WTC11 (cell line): Measurements from ENCODE around the gene MT2A. TPM values are rescaled to one million over a fixed set of nuclear protein-coding genes. Genes with fewer than 3 reads are reported as not detected.
"Not testable (repeated sequence)": the region's sequence is repeated elsewhere in the genome, so short reads cannot be mapped to it uniquely, and the experiment has no call there.

Experiments used
- ATAC-seq: fragments of 200-7000 bp; cut with Tn5 transposase; 2 replicates; pipeline ENCODE4 v1.10.0; 2021; ENCODE audit warnings: mild to moderate bottlenecking, moderate library complexity
- CTCF ChIA-PET: fragments of 300-600 bp; sonication (Branson Sonifier 250); formaldehyde crosslinking; loops from one replicate; lab custom pipeline; 2021; ENCODE audit warnings: antibody characterized with exemption; lab: Charles Lee
- POLR2A ChIA-PET: fragments of 350-600 bp; sonication (Branson Sonifier 250); formaldehyde crosslinking; loops from one replicate; lab custom pipeline; 2021; ENCODE audit warnings: antibody characterized with exemption; lab: Charles Lee
- DNase-seq: peaks from one replicate; pipeline ENCODE4 v3.0.0; 2021; ENCODE audit warnings: low spot score
- H3K27ac Mint-ChIP-seq: 2 replicates; pipeline ENCODE4 v1.8.0; 2021; ENCODE audit warnings: mixed read lengths
- H3K27me3 Mint-ChIP-seq: 2 replicates; pipeline ENCODE4 v1.8.0; 2021; ENCODE audit warnings: low read depth, mild to moderate bottlenecking, moderate library complexity, mixed read lengths
- H3K36me3 Mint-ChIP-seq: 2 replicates; pipeline ENCODE4 v1.8.0; 2021; ENCODE audit warnings: mixed read lengths
- H3K4me1 Mint-ChIP-seq: 2 replicates; pipeline ENCODE4 v1.8.0; 2022; ENCODE audit warnings: mixed read lengths
- H3K4me3 Mint-ChIP-seq: 2 replicates; pipeline ENCODE4 v1.8.0; 2021; ENCODE audit warnings: mild to moderate bottlenecking, moderate library complexity, mixed read lengths
- H3K9me3 Mint-ChIP-seq: 2 replicates; pipeline ENCODE4 v1.8.0; 2021; ENCODE audit warnings: mixed read lengths
- ATF1 ChIP-seq: sonication (generic); formaldehyde crosslinking; IDR thresholded peaks from 2 replicates; pipeline ENCODE4 v1.8.1; 2023; ENCODE audit warnings: mild to moderate bottlenecking, moderate library complexity, missing genetic modification reagents
- CREB1 ChIP-seq: sonication (generic); formaldehyde crosslinking; IDR thresholded peaks from 2 replicates; pipeline ENCODE4 v1.8.0; 2023; ENCODE audit warnings: mild to moderate bottlenecking, missing genetic modification reagents
- FOXJ3 ChIP-seq: sonication (generic); formaldehyde crosslinking; IDR thresholded peaks from 2 replicates; pipeline ENCODE4 v1.9.0; 2021; ENCODE audit warnings: missing genetic modification reagents, mild to moderate bottlenecking, borderline replicate concordance
- IRF2 ChIP-seq: sonication (generic); formaldehyde crosslinking; IDR thresholded peaks from 2 replicates; pipeline ENCODE4 v1.8.0; 2022; ENCODE audit warnings: low read depth, missing genetic modification reagents, borderline replicate concordance
- JAZF1 ChIP-seq: fragments of 250-450 bp; sonication (Bioruptor Pico); IDR thresholded peaks from 2 replicates; pipeline ENCODE4 v1.9.0; 2021; ENCODE audit warnings: moderate library complexity, mild to moderate bottlenecking, inconsistent platforms
- JUN ChIP-seq: sonication (generic); formaldehyde crosslinking; IDR thresholded peaks from 2 replicates; pipeline ENCODE4 v1.8.0; 2023; ENCODE audit warnings: mild to moderate bottlenecking, missing genetic modification reagents
- NFE2L1 ChIP-seq: sonication (generic); formaldehyde crosslinking; IDR thresholded peaks from 2 replicates; pipeline ENCODE4 v1.8.1; 2023; ENCODE audit warnings: missing genetic modification reagents
- PRRX2 ChIP-seq: fragments of 250-450 bp; sonication (Bioruptor Pico); IDR thresholded peaks from 2 replicates; pipeline ENCODE4 v1.8.0; 2021; ENCODE audit warnings: mild to moderate bottlenecking
- RELA ChIP-seq: sonication (generic); formaldehyde crosslinking; IDR thresholded peaks from 2 replicates; pipeline ENCODE4 v1.8.1; 2022; ENCODE audit warnings: missing genetic modification reagents, mild to moderate bottlenecking, borderline replicate concordance
- RORB ChIP-seq: fragments of 250-450 bp; sonication (Bioruptor Pico); IDR thresholded peaks from 2 replicates; pipeline ENCODE4 v1.9.0; 2021; ENCODE audit warnings: mild to moderate bottlenecking
- TCF7 ChIP-seq: sonication (generic); formaldehyde crosslinking; IDR thresholded peaks from 2 replicates; pipeline ENCODE4 v1.8.0; 2022; ENCODE audit warnings: mild to moderate bottlenecking, low read depth, missing genetic modification reagents, moderate library complexity
- TEAD4 ChIP-seq: sonication (generic); formaldehyde crosslinking; IDR thresholded peaks from 2 replicates; pipeline ENCODE4 v1.8.0; 2022; ENCODE audit warnings: mild to moderate bottlenecking, missing genetic modification reagents
- ZNF138 ChIP-seq: sonication (generic); formaldehyde crosslinking; conservative IDR thresholded peaks from 2 replicates; pipeline ENCODE4 v1.8.1; 2022; ENCODE audit warnings: mild to moderate bottlenecking, moderate library complexity, missing genetic modification reagents
- total RNA-seq: library from RNA; stranded (reverse); gene quantifications from 3 replicates; pipeline ENCODE4 v1.2.3, GENCODE V29; 2021
- TF ChIP-seq, protein P1 (sequence below): sonication (generic); formaldehyde crosslinking; IDR thresholded peaks from 2 replicates; pipeline ENCODE4 v1.8.1; 2022; ENCODE audit warnings: mild to moderate bottlenecking, missing genetic modification reagents, moderate library complexity, borderline replicate concordance
- TF ChIP-seq, protein P2 (sequence below): sonication (generic); formaldehyde crosslinking; IDR thresholded peaks from 2 replicates; pipeline ENCODE4 v1.8.1; 2023; ENCODE audit warnings: mild to moderate bottlenecking, missing genetic modification reagents
- TF ChIP-seq, protein P3 (sequence below): sonication (generic); formaldehyde crosslinking; IDR thresholded peaks from 2 replicates; pipeline ENCODE4 v1.8.0; 2023; ENCODE audit warnings: mild to moderate bottlenecking, missing genetic modification reagents
- TF ChIP-seq, protein P4 (sequence below): sonication (generic); formaldehyde crosslinking; conservative IDR thresholded peaks from 2 replicates; pipeline ENCODE4 v1.8.1; 2022; ENCODE audit warnings: mild to moderate bottlenecking, missing genetic modification reagents
- TF ChIP-seq, protein P5 (sequence below): sonication (generic); formaldehyde crosslinking; IDR thresholded peaks from 2 replicates; pipeline ENCODE4 v1.8.0; 2023; ENCODE audit warnings: missing genetic modification reagents
- TF ChIP-seq, protein P6 (sequence below): sonication (generic); formaldehyde crosslinking; IDR thresholded peaks from 2 replicates; pipeline ENCODE4 v1.8.0; 2022; ENCODE audit warnings: mild to moderate bottlenecking, missing genetic modification reagents

MT2A gene
- total RNA-seq, 1 experiment from 2014 or later: 139 TPM

DNA sequence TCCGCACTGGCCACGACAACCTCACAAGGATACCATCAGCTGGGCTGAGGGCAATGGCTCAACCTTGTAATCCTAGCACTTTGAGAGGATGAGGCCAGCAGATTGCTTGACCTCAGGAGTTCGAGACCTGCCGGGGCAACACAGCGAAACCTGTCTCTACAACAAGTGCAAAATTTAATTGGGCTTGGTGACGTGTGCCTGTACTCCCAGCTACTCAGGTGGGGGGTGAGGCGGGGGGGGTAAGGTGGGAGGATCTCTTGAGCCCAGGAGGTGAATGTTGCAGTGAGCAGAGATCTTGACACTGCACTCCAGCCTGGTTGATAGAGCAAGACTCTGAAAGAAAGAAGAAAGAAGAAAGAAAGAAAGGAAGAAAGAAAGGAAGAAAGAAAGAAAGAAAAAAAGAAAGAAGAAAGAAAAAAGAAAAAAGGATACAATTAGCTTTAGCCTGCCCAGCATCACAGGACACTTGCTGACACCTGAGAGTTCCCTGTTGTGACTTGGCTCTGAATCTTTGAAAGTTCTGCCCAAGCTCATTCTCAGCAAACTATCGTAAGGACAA lies 12.0 kb downstream of the MT2A start (continued):
- TF ChIP-seq, protein P1, sequence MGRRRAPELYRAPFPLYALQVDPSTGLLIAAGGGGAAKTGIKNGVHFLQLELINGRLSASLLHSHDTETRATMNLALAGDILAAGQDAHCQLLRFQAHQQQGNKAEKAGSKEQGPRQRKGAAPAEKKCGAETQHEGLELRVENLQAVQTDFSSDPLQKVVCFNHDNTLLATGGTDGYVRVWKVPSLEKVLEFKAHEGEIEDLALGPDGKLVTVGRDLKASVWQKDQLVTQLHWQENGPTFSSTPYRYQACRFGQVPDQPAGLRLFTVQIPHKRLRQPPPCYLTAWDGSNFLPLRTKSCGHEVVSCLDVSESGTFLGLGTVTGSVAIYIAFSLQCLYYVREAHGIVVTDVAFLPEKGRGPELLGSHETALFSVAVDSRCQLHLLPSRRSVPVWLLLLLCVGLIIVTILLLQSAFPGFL: no peak
- TF ChIP-seq JAZF1 (CRISPR knock-in tag): no peak
- no peak for TF ChIP-seq TEAD4 (CRISPR knock-in tag)
- TF ChIP-seq PRRX2: no peak
- TF ChIP-seq FOXJ3: no peak
- TF ChIP-seq, protein P2, sequence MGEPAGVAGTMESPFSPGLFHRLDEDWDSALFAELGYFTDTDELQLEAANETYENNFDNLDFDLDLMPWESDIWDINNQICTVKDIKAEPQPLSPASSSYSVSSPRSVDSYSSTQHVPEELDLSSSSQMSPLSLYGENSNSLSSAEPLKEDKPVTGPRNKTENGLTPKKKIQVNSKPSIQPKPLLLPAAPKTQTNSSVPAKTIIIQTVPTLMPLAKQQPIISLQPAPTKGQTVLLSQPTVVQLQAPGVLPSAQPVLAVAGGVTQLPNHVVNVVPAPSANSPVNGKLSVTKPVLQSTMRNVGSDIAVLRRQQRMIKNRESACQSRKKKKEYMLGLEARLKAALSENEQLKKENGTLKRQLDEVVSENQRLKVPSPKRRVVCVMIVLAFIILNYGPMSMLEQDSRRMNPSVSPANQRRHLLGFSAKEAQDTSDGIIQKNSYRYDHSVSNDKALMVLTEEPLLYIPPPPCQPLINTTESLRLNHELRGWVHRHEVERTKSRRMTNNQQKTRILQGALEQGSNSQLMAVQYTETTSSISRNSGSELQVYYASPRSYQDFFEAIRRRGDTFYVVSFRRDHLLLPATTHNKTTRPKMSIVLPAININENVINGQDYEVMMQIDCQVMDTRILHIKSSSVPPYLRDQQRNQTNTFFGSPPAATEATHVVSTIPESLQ (CRISPR knock-in tag): no peak
- TF ChIP-seq, protein P3, sequence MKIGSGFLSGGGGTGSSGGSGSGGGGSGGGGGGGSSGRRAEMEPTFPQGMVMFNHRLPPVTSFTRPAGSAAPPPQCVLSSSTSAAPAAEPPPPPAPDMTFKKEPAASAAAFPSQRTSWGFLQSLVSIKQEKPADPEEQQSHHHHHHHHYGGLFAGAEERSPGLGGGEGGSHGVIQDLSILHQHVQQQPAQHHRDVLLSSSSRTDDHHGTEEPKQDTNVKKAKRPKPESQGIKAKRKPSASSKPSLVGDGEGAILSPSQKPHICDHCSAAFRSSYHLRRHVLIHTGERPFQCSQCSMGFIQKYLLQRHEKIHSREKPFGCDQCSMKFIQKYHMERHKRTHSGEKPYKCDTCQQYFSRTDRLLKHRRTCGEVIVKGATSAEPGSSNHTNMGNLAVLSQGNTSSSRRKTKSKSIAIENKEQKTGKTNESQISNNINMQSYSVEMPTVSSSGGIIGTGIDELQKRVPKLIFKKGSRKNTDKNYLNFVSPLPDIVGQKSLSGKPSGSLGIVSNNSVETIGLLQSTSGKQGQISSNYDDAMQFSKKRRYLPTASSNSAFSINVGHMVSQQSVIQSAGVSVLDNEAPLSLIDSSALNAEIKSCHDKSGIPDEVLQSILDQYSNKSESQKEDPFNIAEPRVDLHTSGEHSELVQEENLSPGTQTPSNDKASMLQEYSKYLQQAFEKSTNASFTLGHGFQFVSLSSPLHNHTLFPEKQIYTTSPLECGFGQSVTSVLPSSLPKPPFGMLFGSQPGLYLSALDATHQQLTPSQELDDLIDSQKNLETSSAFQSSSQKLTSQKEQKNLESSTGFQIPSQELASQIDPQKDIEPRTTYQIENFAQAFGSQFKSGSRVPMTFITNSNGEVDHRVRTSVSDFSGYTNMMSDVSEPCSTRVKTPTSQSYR (CRISPR knock-in tag): no peak
- no peak for TF ChIP-seq CREB1 (CRISPR knock-in tag)

DNA sequence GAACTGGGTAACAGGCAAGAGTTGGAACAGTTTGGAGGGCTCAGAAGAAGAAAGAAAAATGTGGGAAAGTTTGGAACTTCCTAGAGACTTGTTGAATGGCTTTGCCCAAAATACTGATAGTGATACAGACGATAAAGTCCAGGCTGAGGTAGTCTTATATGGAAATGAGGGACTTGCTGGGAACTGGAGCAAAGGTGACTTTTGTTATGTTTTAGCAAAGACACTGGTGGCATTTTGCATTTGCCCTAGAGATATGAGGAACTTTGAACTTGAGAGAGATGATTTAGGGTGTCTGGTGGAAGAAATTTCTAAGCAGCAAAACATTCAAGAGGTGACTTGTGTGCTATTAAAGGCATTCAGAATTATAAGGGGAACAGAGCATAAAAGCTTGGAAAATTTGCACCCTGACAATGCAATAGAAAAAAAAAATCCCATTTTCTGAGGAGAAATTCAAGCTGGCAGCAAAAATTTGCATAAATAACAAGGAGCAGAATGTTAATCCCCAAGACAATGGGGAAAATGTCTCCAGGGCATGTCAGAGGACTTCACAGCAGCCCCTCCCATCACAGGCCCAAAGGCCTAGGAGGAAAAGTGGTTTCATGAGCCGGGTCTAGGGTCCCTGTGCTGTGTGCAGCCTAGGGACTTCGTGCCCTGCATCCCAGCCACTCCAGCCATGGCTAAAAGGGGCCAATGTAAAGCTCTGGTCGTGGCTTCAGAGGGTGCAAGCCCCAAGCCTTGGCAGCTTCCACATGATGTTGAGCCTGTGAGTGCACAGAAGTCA lies 13.5 kb downstream of the MT2A start:
- H3K9me3 Mint-ChIP-seq: not testable (repeated sequence)

DNA sequence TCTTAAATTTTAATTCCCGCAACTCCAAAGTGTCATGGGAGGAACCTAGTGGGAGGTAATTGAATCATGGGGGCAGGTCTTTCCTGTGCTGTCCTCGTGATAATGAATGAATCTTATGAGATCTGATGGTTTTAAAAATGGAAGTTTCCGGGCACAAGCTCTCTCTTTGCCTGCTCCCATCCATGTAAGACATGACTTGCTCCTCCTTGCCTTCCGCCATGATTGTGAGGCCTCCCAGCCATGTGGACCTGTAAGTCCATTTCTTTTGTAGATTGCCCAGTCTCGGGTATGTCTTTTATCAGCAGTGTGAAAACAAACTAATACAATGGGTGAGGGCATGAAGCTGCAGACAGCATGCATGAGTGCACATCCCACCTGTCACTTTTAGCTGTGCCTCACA lies 14.8 kb downstream of the MT2A start:
- not testable (repeated sequence) for H3K9me3 Mint-ChIP-seq, DNase-seq, H3K27ac Mint-ChIP-seq, ATAC-seq, H3K36me3 Mint-ChIP-seq, H3K4me3 Mint-ChIP-seq
- ChIA-PET POLR2A (interaction anchor here (0.5 to 0.7 kb wide), 2 partner anchors 10 to 45 kb away, joined by 3 read pairs; no protein-coding TSS in a partner anchor), CTCF (interaction anchor here (0.8 kb wide), 1 partner anchor 53 kb away, joined by 3 read pairs; no protein-coding TSS in a partner anchor)
- H3K4me1 Mint-ChIP-seq: peaks cover 59% of the 10 kb centered on the region
- peaks cover 98% of the 10 kb centered on the region for H3K27me3 Mint-ChIP-seq

More for the DNA sequence above, 13.5 kb downstream of the MT2A start:
- Mint-ChIP-seq H3K27me3 (peaks cover 98% of the 10 kb centered on the region), H3K4me1 (peaks cover 62% of the 10 kb centered on the region), H3K4me3 (peak overlapping the region; percentile 1; the same call in 1 of the 2 replicates)
- DNase-seq, POLR2A ChIA-PET, H3K36me3 Mint-ChIP-seq, ATAC-seq, H3K27ac Mint-ChIP-seq: not testable (repeated sequence)
- CTCF ChIA-PET: interaction anchor here (1.0 to 1.5 kb wide), 2 partner anchors 21 to 106 kb away, joined by 3 to 4 read pairs; no protein-coding TSS in a partner anchor

DNA sequence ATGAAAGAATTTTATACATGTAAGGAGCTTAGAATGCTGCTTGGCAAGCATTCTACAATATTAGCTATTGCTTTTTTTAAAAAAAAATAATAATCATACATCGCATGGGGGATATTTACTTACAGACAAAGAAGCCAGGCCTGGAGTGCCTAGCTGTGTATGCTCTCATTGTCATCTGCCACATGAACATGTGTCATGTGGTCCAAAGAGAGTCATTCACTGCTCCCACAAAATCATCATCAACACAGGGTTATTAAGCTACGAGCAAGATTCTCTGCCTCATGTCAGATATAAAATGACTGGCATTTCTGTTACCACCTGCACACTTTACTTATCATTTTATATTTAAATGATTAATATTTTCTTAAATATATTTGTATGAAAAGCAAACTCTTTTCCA lies 15.3 kb downstream of the MT2A start:
- no peak overlapping the region for H3K27ac Mint-ChIP-seq
- H3K27me3 Mint-ChIP-seq: peaks cover 98% of the 10 kb centered on the region
- peaks cover 2% of the 10 kb centered on the region; the same call in 1 of the 2 replicates for H3K36me3 Mint-ChIP-seq
- peaks cover 8% of the 10 kb centered on the region; the same call in 1 of the 2 replicates for H3K9me3 Mint-ChIP-seq
- ChIA-PET CTCF (interaction anchor here (0.8 to 2.4 kb wide), 2 partner anchors 20 to 52 kb away, joined by 3 to 6 read pairs; no protein-coding TSS in a partner anchor), POLR2A (interaction anchor here (0.5 to 4.9 kb wide), 3 partner anchors 10 to 46 kb away, joined by 3 to 68 read pairs (median 3); partner anchors contain the start of gene MT2A)
- peaks cover 55% of the 10 kb centered on the region for H3K4me1 Mint-ChIP-seq
- ATAC-seq (no peak), DNase-seq (no peak)
- no peak overlapping the region for H3K4me3 Mint-ChIP-seq
- no peak for TF ChIP-seq IRF2 (CRISPR knock-in tag)
- no peak for TF ChIP-seq CREB1 (CRISPR knock-in tag)
- TF ChIP-seq, protein P4, sequence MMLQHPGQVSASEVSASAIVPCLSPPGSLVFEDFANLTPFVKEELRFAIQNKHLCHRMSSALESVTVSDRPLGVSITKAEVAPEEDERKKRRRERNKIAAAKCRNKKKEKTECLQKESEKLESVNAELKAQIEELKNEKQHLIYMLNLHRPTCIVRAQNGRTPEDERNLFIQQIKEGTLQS: no peak
- no peak for TF ChIP-seq NFE2L1 (CRISPR knock-in tag)
- TF ChIP-seq, protein P5, sequence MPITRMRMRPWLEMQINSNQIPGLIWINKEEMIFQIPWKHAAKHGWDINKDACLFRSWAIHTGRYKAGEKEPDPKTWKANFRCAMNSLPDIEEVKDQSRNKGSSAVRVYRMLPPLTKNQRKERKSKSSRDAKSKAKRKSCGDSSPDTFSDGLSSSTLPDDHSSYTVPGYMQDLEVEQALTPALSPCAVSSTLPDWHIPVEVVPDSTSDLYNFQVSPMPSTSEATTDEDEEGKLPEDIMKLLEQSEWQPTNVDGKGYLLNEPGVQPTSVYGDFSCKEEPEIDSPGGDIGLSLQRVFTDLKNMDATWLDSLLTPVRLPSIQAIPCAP (CRISPR knock-in tag): no peak
- TF ChIP-seq TCF7 (CRISPR knock-in tag): no peak
- TF ChIP-seq JUN (CRISPR knock-in tag): no peak
- no peak for TF ChIP-seq ZNF138 (CRISPR knock-in tag)
- no peak for TF ChIP-seq RELA (CRISPR knock-in tag)
- TF ChIP-seq, protein P2 (CRISPR knock-in tag): no peak
- no peak for TF ChIP-seq JAZF1 (CRISPR knock-in tag)
- TF ChIP-seq, protein P6, sequence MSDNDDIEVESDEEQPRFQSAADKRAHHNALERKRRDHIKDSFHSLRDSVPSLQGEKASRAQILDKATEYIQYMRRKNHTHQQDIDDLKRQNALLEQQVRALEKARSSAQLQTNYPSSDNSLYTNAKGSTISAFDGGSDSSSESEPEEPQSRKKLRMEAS (CRISPR knock-in tag): no peak
- TF ChIP-seq RORB (CRISPR knock-in tag): no peak
- no peak for TF ChIP-seq ATF1 (CRISPR knock-in tag)
